OCI-M1 (cell line): ENCODE data around the gene CWF19L2.

Source experiments
- DNase-seq: peaks from one replicate; lab custom pipeline; 2025; lab: John Stamatoyannopoulos, UW

The CWF19L2 gene

GRCh38 chr11:107301878-107302277, 155.7 kb downstream of the CWF19L2 start:
- no peak for DNase-seq

- DNase-seq, result no peak
These were observed 163.8 kb downstream of the CWF19L2 start for GRCh38 chr11:107293677-107294344.

- DNase-seq, result no peak
These were observed 175.4 kb downstream of the CWF19L2 start for GRCh38 chr11:107282195-107282594.
